ENCODE measurements around the gene SLX4. TPM values are rescaled to one million over a fixed set of nuclear protein-coding genes. Genes with fewer than 3 reads are reported as not detected.
A peak's percentile ranks its signal among the peaks of the same experiment; 100 is the strongest.

The SLX4 gene
- total RNA-seq, 1 donor from 2014 or later: 13.0 TPM

GRCh38 chr16:3550851-3551847, 60.3 kb downstream of the SLX4 start:
- no peak for DNase-seq
- Mint-ChIP-seq H3K27ac (no peak overlapping the region), H3K36me3 (ENCODE audit: low read depth) (peaks cover 60% of the 10 kb centered on the region), H3K4me3 (no peak overlapping the region), H3K9me3 (no peaks in the 10 kb centered on the region), H3K27me3 (no peaks in the 10 kb centered on the region), H3K4me1 (peaks cover 45% of the 10 kb centered on the region)
- no peak for ATAC-seq (ENCODE audit: low read depth)
- no peak for TF ChIP-seq CTCF (IDR thresholded peaks at IDR 0.05)
- POLR2A ChIA-PET: no interaction called here
- CTCF ChIA-PET: no interaction called here
- intact Hi-C loops (cut with micrococcal nuclease): no loop called here

- no peak for ATAC-seq (ENCODE audit: low read depth)
- no peak overlapping the region for H3K27ac Mint-ChIP-seq
- H3K4me1 Mint-ChIP-seq: peaks cover 47% of the 10 kb centered on the region
- intact Hi-C loops (cut with micrococcal nuclease): loop anchor here (5.0 kb wide), 1 partner anchor 37 kb away; no protein-coding TSS in a partner anchor
- ChIA-PET CTCF (no interaction called here), POLR2A (interaction anchor here (0.6 kb wide), 1 partner anchor 274 kb away, joined by 13 read pairs; no protein-coding TSS in a partner anchor)
- peaks cover 59% of the 10 kb centered on the region for H3K36me3 Mint-ChIP-seq (ENCODE audit: low read depth)
- no peaks in the 10 kb centered on the region for H3K27me3 Mint-ChIP-seq
- no peaks in the 10 kb centered on the region for H3K9me3 Mint-ChIP-seq
- H3K4me3 Mint-ChIP-seq: no peak overlapping the region
- no peak for DNase-seq
- no peak for TF ChIP-seq CTCF (IDR thresholded peaks at IDR 0.05)
Observed at GRCh38 chr16:3549906-3550305, 61.5 kb downstream of the SLX4 start.

GRCh38 chr16:3548859-3549258, 62.5 kb downstream of the SLX4 start:
- ChIA-PET CTCF (no interaction called here), POLR2A (interaction anchor here (1.0 kb wide), 1 partner anchor 30 kb away, joined by 4 read pairs; no protein-coding TSS in a partner anchor)
- DNase-seq: no peak
- peaks cover 56% of the 10 kb centered on the region for H3K36me3 Mint-ChIP-seq (ENCODE audit: low read depth)
- peak overlapping the region; percentile 79 for H3K27ac Mint-ChIP-seq
- no peak for TF ChIP-seq CTCF (IDR thresholded peaks at IDR 0.05)
- peak; percentile 13 for ATAC-seq (ENCODE audit: low read depth)
- H3K9me3 Mint-ChIP-seq: no peaks in the 10 kb centered on the region
- no peaks in the 10 kb centered on the region for H3K27me3 Mint-ChIP-seq
- H3K4me3 Mint-ChIP-seq: peak overlapping the region; percentile 53
- intact Hi-C loops (cut with micrococcal nuclease): loop anchor here (1.0 to 5.0 kb wide), 3 partner anchors 38 to 168 kb away; partner anchors contain the start of genes SLX4 and TRAP1
- peaks cover 43% of the 10 kb centered on the region for H3K4me1 Mint-ChIP-seq

GRCh38 chr16:3548445-3548844, 63.0 kb downstream of the SLX4 start:
- POLR2A ChIA-PET: interaction anchor here (1.0 kb wide), 1 partner anchor 30 kb away, joined by 4 read pairs; no protein-coding TSS in a partner anchor
- peak overlapping the region; percentile 79 for H3K27ac Mint-ChIP-seq
- H3K9me3 Mint-ChIP-seq: no peaks in the 10 kb centered on the region

More at GRCh38 chr16:3548445-3548844, 63.0 kb downstream of the SLX4 start:
- no peak for TF ChIP-seq CTCF (IDR thresholded peaks at IDR 0.05)
- CTCF ChIA-PET: no interaction called here
- Mint-ChIP-seq H3K27me3 (no peaks in the 10 kb centered on the region), H3K4me3 (peak overlapping the region; percentile 9), H3K36me3 (ENCODE audit: low read depth) (peaks cover 59% of the 10 kb centered on the region), H3K4me1 (peaks cover 43% of the 10 kb centered on the region)
- ATAC-seq (ENCODE audit: low read depth) (peak; percentile 95), DNase-seq (peak; percentile 28)
- intact Hi-C loops (cut with micrococcal nuclease): loop anchor here (1.0 to 5.0 kb wide), 3 partner anchors 39 to 169 kb away; partner anchors contain the start of genes SLX4 and TRAP1

All from activated B cell treated with CpG ODN at 0.5 μM for 24 hours (primary cell).